ENCODE measurements around the gene SGTA. TPM values are rescaled to one million over a fixed set of nuclear protein-coding genes. Genes with fewer than 3 reads are reported as not detected.
"Not testable (repeated sequence)": the region's sequence is repeated elsewhere in the genome, so short reads cannot be mapped to it uniquely, and the experiment has no call there.

The SGTA gene
- total and polyA plus RNA-seq, 7 donors, result 63.4 to 186 (median 99.1) TPM

GRCh38 chr19:2795827-2796658, 13.0 kb upstream of the SGTA start:
- WGBS, 3 donors, result 92 to 95% (median 92%) methylated on average over 23 to 27 of the region's 27 CpGs
- Histone ChIP-seq H3K27ac (no peak overlapping the region), H3K36me3 (ENCODE audit: insufficient read depth in 1 of 2, low read depth in 1 of 2) (peaks cover 3 to 55% of the 10 kb centered on the region in 2 donors), H3K4me3 (no peak overlapping the region), H3K4me1 (peaks cover 4% of the 10 kb centered on the region), H3K9me3 (no peaks in the 10 kb centered on the region), H3K27me3 (ENCODE audit: insufficient read depth in 3 of 3, low read length in 2 of 3) (no peaks in the 10 kb centered on the region)
- intact Hi-C loops (cut with DNase I), result no loop called here
- TF ChIP-seq, protein P1, sequence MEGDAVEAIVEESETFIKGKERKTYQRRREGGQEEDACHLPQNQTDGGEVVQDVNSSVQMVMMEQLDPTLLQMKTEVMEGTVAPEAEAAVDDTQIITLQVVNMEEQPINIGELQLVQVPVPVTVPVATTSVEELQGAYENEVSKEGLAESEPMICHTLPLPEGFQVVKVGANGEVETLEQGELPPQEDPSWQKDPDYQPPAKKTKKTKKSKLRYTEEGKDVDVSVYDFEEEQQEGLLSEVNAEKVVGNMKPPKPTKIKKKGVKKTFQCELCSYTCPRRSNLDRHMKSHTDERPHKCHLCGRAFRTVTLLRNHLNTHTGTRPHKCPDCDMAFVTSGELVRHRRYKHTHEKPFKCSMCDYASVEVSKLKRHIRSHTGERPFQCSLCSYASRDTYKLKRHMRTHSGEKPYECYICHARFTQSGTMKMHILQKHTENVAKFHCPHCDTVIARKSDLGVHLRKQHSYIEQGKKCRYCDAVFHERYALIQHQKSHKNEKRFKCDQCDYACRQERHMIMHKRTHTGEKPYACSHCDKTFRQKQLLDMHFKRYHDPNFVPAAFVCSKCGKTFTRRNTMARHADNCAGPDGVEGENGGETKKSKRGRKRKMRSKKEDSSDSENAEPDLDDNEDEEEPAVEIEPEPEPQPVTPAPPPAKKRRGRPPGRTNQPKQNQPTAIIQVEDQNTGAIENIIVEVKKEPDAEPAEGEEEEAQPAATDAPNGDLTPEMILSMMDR (IDR thresholded peaks at IDR 0.05), result no peak
- ATAC-seq (peak in 1 of 4 donors; percentile 10), DNase-seq (no peak)

DNA sequence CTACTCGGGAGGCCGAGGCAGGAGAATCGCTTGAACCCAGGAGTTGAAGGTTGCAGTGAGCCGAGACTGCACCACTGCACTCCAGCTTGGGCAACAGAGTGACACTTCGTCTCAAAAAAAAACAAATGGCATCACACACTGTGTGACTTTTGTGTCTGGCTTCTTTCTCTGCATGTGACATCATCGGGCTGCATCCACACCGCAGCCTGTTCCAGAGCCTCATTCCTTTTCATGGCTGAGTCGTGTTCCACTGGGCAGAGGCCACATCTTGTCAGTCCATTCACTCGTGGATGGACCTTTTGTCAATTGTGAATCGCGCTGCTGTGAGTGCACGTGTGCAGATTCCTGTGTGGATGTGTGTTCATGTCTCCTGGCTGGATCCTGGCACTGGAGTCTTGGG, 10.5 kb upstream of the SGTA start:
- no peaks in the 10 kb centered on the region for H3K9me3 ChIP-seq
- ATAC-seq (no peak), DNase-seq (no peak)
- 95 to 97% (median 97%) methylated on average over 12 of the region's 12 CpGs for WGBS, 3 donors
- H3K27me3 ChIP-seq (ENCODE audit: insufficient read depth in 3 of 3, low read length in 2 of 3), result no peaks in the 10 kb centered on the region
- H3K4me3 ChIP-seq, result no peak overlapping the region
- intact Hi-C loops (cut with DNase I), result no loop called here
- peaks cover 3 to 43% of the 10 kb centered on the region in 2 donors for H3K36me3 ChIP-seq (ENCODE audit: insufficient read depth in 1 of 2, low read depth in 1 of 2)
- H3K4me1 ChIP-seq, result peaks cover 4% of the 10 kb centered on the region
- TF ChIP-seq, protein P1 (IDR thresholded peaks at IDR 0.05), result no peak
- H3K27ac ChIP-seq, result no peak overlapping the region

GRCh38 chr19:2793126-2793525, 10.1 kb upstream of the SGTA start:
- ATAC-seq (no peak), DNase-seq (no peak)
- intact Hi-C loops (cut with DNase I), result no loop called here
- no peak overlapping the region for H3K27ac ChIP-seq
- peaks cover 3 to 43% of the 10 kb centered on the region in 2 donors for H3K36me3 ChIP-seq (ENCODE audit: insufficient read depth in 1 of 2, low read depth in 1 of 2)
- no peaks in the 10 kb centered on the region for H3K9me3 ChIP-seq
- peaks cover under 1% of the 10 kb centered on the region for H3K4me1 ChIP-seq
- WGBS, 3 donors, result 81 to 84% (median 83%) methylated on average over 7 of the region's 7 CpGs
- H3K4me3 ChIP-seq, result no peak overlapping the region
- TF ChIP-seq, protein P1 (IDR thresholded peaks at IDR 0.05), result no peak
- no peaks in the 10 kb centered on the region for H3K27me3 ChIP-seq (ENCODE audit: insufficient read depth in 3 of 3, low read length in 2 of 3)

- peaks cover 3 to 40% of the 10 kb centered on the region in 2 donors for H3K36me3 ChIP-seq (ENCODE audit: insufficient read depth in 1 of 2, low read depth in 1 of 2)
- DNase-seq; H3K27ac ChIP-seq; intact Hi-C loops (cut with DNase I); H3K27me3 ChIP-seq (ENCODE audit: insufficient read depth in 3 of 3, low read length in 2 of 3); H3K4me3 ChIP-seq; ATAC-seq; H3K4me1 ChIP-seq; H3K9me3 ChIP-seq: not testable (repeated sequence)
- 92 to 97% (median 95%) methylated on average over 10 of the region's 10 CpGs for WGBS, 3 donors
Observed at GRCh38 chr19:2792666-2793065, 9.6 kb upstream of the SGTA start.

GRCh38 chr19:2791876-2792275, 8.8 kb upstream of the SGTA start:
- DNase-seq (no peak), ATAC-seq (no peak)
- Histone ChIP-seq H3K9me3 (no peaks in the 10 kb centered on the region), H3K36me3 (ENCODE audit: insufficient read depth in 1 of 2, low read depth in 1 of 2) (peaks cover 0 to 33% of the 10 kb centered on the region in 2 donors), H3K4me3 (no peak overlapping the region), H3K27ac (no peak overlapping the region), H3K27me3 (ENCODE audit: insufficient read depth in 3 of 3, low read length in 2 of 3) (no peaks in the 10 kb centered on the region), H3K4me1 (no peaks in the 10 kb centered on the region)
- TF ChIP-seq, protein P1 (IDR thresholded peaks at IDR 0.05), result no peak
- intact Hi-C loops (cut with DNase I), result no loop called here
- 82 to 85% (median 84%) methylated on average over 16 of the region's 16 CpGs for WGBS, 3 donors

Data from psoas muscle (tissue), 8 donors.